Skeletal muscle tissue (tissue), 4 donors: Measurements from ENCODE around the gene ZNF263. TPM values are rescaled to one million over a fixed set of nuclear protein-coding genes. Genes with fewer than 3 reads are reported as not detected.
"Not testable (repeated sequence)": the region's sequence is repeated elsewhere in the genome, so short reads cannot be mapped to it uniquely, and the experiment has no call there.

Experiments
- H3K27ac ChIP-seq: one replicate; pipeline ENCODE4 v1.7.0; 2013; ENCODE audit warnings: mild to moderate bottlenecking, low read depth, low read length, inconsistent platforms
- H3K27me3 ChIP-seq, 3 donors: one replicate each; pipeline ENCODE4 v1.7.0; 2013; ENCODE audit warnings: low read length in 3 of 3; ENCODE audit not compliant: control insufficient read depth in 3 of 3, insufficient read depth in 3 of 3
- H3K36me3 ChIP-seq, 3 donors: one replicate each; pipeline ENCODE4 v1.7.0; 2013; ENCODE audit warnings: low read length in 3 of 3; ENCODE audit not compliant: control insufficient read depth in 3 of 3, insufficient read depth in 3 of 3
- H3K4me1 ChIP-seq, 3 donors: one replicate each; pipeline ENCODE4 v1.7.0; 2013; ENCODE audit warnings: low read length in 3 of 3, mild to moderate bottlenecking in 3 of 3; ENCODE audit not compliant: control insufficient read depth in 3 of 3, insufficient read depth in 3 of 3
- H3K4me3 ChIP-seq, 3 donors: one replicate each; pipeline ENCODE4 v1.7.0; 2013; ENCODE audit warnings: low read length in 3 of 3
- H3K9ac ChIP-seq, 3 donors: one replicate each; pipeline ENCODE4 v1.7.0; 2013; ENCODE audit warnings: low read length in 3 of 3, mild to moderate bottlenecking in 3 of 3, moderate library complexity in 2 of 3, low read depth in 1 of 3
- H3K9me3 ChIP-seq, 3 donors: one replicate each; pipeline ENCODE4 v1.7.0; 2013; ENCODE audit warnings: low read length in 3 of 3; ENCODE audit not compliant: control insufficient read depth in 3 of 3
- total RNA-seq: library from RNA; depleted of rRNA; stranded (reverse); fragments of >200 nt; gene quantifications from one replicate; pipeline ENCODE4 v1.2.3, GENCODE V29; 2014
- donor health status: Osteomylitis.

Gene ZNF263
- total RNA-seq, 1 donor from 2014 or later: 30.8 TPM

- Histone ChIP-seq H3K36me3 (peaks cover 5 to 13% (median 11%) of the 10 kb centered on the region in 3 donors), H3K27me3 (no peaks in the 10 kb centered on the region), H3K9ac (peak overlapping the region; percentile 93 to 96 (median 95)), H3K4me3 (peak overlapping the region; percentile 78 to 93 (median 85)), H3K27ac (peak overlapping the region; percentile 99), H3K4me1 (peaks cover 5 to 15% (median 8%) of the 10 kb centered on the region in 3 donors), H3K9me3 (peaks cover 0 to 2% (median 0%) of the 10 kb centered on the region in 3 donors)
Measured at GRCh38 chr16:3264137-3265036, 18.9 kb upstream of the ZNF263 start.

GRCh38 chr16:3266873-3267537 lies 16.3 kb upstream of the ZNF263 start:
- H3K9me3 ChIP-seq: peaks cover 0 to 2% (median 0%) of the 10 kb centered on the region in 3 donors
- no peaks in the 10 kb centered on the region for H3K27me3 ChIP-seq

DNA sequence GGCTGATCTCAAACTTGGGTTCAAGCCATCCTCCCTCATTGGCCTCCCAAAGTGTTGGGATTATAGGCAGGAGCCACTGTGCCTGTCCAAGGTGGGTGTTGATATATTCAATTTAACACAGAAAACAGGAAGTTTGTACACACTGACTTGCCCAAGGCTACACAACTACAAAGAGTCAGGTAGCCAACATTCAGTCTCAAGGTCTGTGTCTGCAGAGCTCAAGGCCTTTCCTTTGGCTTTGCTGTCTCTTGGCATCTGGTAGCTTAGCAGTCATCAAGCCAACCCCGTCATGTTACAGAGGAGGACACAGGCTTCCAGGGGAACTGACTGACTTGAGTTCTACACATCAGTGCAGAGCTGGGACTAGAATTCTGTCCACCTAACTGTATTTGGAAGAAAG lies 15.0 kb upstream of the ZNF263 start:
- Histone ChIP-seq H3K27ac (no peak overlapping the region), H3K27me3 (no peaks in the 10 kb centered on the region), H3K4me1 (peaks cover 5 to 12% (median 8%) of the 10 kb centered on the region in 3 donors), H3K36me3 (peaks cover 5 to 13% (median 11%) of the 10 kb centered on the region in 3 donors), H3K4me3 (peak overlapping the region in 1 of 3 donors; percentile 9), H3K9ac (no peak overlapping the region), H3K9me3 (peaks cover 0 to 2% (median 0%) of the 10 kb centered on the region in 3 donors)

More at GRCh38 chr16:3266873-3267537, 16.3 kb upstream of the ZNF263 start:
- Histone ChIP-seq H3K27ac (no peak overlapping the region), H3K36me3 (peaks cover 5 to 13% (median 11%) of the 10 kb centered on the region in 3 donors), H3K4me1 (peaks cover 5 to 15% (median 8%) of the 10 kb centered on the region in 3 donors), H3K4me3 (no peak overlapping the region), H3K9ac (no peak overlapping the region)

GRCh38 chr16:3270718-3271117 lies 12.6 kb upstream of the ZNF263 start:
- H3K4me3 ChIP-seq, H3K27me3 ChIP-seq, H3K27ac ChIP-seq, H3K9ac ChIP-seq, H3K9me3 ChIP-seq, H3K4me1 ChIP-seq: not testable (repeated sequence)
- peaks cover 5 to 11% (median 11%) of the 10 kb centered on the region in 3 donors for H3K36me3 ChIP-seq

DNA sequence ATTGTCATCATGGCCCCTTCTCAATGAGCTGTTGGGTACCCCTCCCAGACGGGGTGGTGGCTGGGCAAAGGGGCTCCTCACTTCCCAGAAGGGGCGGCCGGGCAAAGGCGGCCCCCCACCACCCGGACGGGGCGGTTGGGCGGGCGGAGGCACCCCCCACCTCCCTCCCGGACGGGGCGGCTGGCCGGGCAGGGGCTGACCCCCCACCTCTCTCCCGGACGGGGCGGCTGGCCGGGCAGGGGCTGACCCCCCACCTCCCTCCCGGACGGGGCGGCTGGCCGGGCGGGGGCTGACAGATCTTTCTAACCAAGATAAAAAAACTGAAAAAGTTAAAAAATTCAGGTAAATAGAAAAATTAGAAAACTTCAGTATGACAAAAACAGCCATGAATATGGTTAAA lies 12.0 kb upstream of the ZNF263 start:
- H3K4me1 ChIP-seq, H3K9ac ChIP-seq, H3K4me3 ChIP-seq, H3K27me3 ChIP-seq, H3K27ac ChIP-seq, H3K9me3 ChIP-seq: not testable (repeated sequence)
- H3K36me3 ChIP-seq: peaks cover 5 to 11% (median 8%) of the 10 kb centered on the region in 3 donors

DNA sequence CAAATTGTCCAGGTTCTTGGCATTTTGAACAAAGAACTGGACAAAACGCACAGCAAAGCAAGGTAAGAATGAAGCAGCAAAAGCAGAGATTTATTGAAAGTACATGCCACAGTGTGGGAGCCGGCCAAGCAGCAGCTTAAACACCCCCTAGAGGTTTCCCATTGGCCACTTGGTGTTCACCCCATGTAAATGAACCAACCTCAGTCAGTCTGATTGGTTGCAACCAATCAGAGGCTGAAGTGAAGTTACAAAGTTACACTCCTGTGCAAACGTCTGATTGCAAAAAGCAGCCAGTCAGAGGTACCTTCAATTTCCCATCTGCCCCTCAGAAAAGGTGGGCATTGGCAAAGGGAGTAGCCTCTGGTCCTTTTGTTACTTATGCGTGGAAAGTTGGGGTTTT lies 8.8 kb upstream of the ZNF263 start:
- no peak overlapping the region for H3K27ac ChIP-seq
- no peaks in the 10 kb centered on the region for H3K9me3 ChIP-seq
- H3K4me3 ChIP-seq: no peak overlapping the region
- H3K9ac ChIP-seq: no peak overlapping the region
- no peaks in the 10 kb centered on the region for H3K36me3 ChIP-seq
- H3K4me1 ChIP-seq: no peaks in the 10 kb centered on the region
- no peaks in the 10 kb centered on the region for H3K27me3 ChIP-seq

GRCh38 chr16:3274947-3275346 lies 8.3 kb upstream of the ZNF263 start:
- Histone ChIP-seq H3K27me3 (no peaks in the 10 kb centered on the region), H3K4me1 (no peaks in the 10 kb centered on the region), H3K36me3 (no peaks in the 10 kb centered on the region), H3K4me3 (no peak overlapping the region), H3K9ac (no peak overlapping the region), H3K9me3 (no peaks in the 10 kb centered on the region), H3K27ac (no peak overlapping the region)

DNA sequence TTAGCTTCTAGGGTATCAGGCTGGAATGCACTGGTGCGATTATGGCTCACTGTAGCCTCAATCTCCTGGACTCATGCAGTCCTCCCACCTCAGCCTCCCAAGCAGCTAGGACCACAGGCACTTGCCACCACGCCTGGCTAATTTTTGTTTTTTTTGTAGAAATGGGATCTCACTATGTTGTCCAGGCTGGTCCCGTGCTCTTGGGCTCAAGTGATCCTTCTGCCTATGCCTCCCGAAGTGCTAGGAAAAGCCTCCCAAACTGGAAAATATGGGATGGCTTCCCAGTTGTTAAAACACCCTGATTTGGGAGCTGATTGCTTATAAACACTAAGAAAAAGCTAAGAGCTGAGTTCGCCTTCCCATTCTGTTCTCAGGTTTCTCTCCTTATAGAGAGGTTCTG lies 6.6 kb upstream of the ZNF263 start:
- no peak overlapping the region for H3K9ac ChIP-seq
- H3K27me3 ChIP-seq: no peaks in the 10 kb centered on the region
- no peak overlapping the region for H3K4me3 ChIP-seq
- H3K4me1 ChIP-seq: no peaks in the 10 kb centered on the region
- H3K27ac ChIP-seq: no peak overlapping the region
- no peaks in the 10 kb centered on the region for H3K9me3 ChIP-seq
- H3K36me3 ChIP-seq: no peaks in the 10 kb centered on the region

DNA sequence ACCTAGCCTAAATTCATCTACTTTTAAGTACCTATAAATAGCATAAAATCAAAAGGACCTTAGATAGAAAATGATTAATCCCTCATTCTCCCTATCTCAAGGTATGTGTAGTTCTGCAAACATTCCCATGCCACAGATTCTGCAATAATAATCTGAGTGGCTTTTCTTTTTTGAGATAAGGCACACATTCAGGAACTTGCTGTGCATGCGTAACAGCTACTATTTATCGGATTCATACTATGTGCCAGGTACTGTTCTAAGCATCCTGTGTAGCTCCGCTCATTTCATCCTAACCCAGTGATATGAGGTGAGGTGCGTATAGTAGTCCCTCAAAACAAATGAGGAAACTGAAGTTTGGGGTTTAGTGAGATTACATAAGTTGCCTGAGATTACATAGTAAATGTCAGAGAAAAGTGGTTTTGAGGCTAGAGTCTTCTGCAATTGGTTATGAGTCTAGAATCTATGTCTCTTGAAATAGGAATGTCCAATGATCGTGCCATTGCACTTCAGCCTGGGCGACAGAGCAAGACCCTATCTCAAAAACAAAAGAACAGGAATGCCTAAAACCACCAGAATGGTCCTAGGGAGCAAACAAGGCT lies 2.0 kb upstream of the ZNF263 start:
- Histone ChIP-seq H3K4me1 (peaks cover 17 to 35% (median 25%) of the 10 kb centered on the region in 3 donors), H3K27ac (no peak overlapping the region), H3K9me3 (no peaks in the 10 kb centered on the region), H3K9ac (no peak overlapping the region), H3K27me3 (no peaks in the 10 kb centered on the region), H3K36me3 (peaks cover 12 to 16% (median 14%) of the 10 kb centered on the region in 3 donors), H3K4me3 (no peak overlapping the region)
